Activated CD4-positive, alpha-beta T cell treated with anti-CD3 and anti-CD28 coated beads, Interleukin-2, amount 50 U/mL, for 16 hours (primary cell): Measurements from ENCODE around the gene MROH9.

Experiments
- DNase-seq: peaks from one replicate; pipeline ENCODE4 v3.0.0-alpha.2; 2020

MROH9 gene

DNA sequence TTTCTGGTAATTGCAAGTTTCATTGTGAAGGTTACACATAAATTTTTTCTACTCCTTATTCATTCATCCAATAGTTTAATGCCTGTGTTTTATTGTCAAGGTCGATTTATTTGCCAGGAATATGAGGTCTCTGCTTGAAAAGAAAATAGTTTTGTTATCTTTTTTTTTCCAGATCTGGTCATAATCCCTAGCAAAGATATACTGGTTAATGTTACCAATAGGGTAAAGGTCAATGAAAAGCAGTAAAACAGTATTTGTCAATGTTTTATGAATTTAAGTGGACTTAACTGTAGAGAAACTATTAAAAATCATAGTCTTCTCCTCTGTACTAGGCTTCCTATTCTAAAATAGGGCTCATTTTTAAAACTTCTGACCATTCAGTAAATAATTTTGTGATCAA, 147.3 kb downstream of the MROH9 start:
- no peak for DNase-seq

DNA sequence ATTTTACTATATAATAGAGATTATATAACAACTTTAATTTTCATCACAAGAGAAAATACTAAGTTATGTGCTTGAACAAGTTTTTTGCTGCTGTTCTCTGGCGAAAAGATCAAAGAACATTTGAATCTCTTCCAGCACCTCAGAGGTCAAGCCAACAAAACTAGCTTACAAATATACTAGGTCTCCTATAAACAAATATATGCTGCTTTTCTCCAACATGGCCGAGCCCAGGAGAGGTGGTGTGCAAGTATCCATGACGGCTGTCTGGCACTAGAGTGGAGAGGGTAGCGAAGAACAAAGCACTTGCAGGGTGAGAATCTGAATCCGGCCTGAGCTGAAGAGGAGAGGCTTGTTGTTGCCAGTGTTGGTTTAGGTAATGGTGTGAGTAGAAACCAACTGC, 147.9 kb downstream of the MROH9 start:
- no peak for DNase-seq

GRCh38 chr1:171084091-171084490, 148.8 kb downstream of the MROH9 start:
- no peak for DNase-seq

- DNase-seq: no peak
Observed at GRCh38 chr1:171084870-171085269, 149.5 kb downstream of the MROH9 start.

GRCh38 chr1:171087896-171088295, 152.6 kb downstream of the MROH9 start:
- DNase-seq: no peak

DNA sequence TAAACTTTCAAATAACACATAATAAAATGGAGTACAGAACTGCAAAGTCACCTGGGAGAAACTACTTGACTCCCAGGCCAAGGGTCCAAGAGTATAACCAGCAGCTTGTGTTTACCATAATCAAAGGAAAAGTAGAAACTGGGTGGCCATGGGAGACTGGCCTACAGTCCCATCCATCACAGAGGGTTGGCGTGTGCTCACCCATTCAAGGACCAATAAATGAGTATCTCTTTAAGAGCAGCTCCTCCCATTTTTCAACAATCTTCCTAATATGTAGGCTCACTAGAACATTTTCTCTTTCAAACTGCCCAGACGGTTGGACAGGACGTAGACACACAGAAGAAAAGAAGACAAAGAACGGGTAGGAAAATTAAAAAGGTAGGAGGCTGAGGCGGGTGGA, 155.3 kb downstream of the MROH9 start, which contains the start of gene FMO3:
Gene FMO3, plus strand, starts transcription at position 302 of the 400 bp plus-strand sequence. CDS start 1,754 bp downstream, outside the sequence.
- no peak for DNase-seq

DNA sequence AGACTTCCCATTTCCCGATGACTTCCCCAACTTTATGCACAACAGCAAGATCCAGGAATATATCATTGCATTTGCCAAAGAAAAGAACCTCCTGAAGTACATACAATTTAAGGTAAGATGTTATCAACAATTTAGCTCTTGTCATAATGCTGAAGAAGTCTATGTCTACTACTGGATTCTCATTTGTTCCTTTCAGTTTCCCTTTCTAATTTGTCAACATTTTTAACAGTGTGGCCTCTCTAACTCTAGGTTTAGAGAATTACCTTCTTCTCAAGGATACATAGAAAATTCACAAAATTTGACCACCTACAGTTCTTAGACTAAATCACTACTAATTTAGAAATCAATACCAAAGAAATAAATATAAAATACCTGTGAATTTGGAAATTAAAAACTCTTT, 168.5 kb downstream of the MROH9 start:
- DNase-seq: no peak

DNA sequence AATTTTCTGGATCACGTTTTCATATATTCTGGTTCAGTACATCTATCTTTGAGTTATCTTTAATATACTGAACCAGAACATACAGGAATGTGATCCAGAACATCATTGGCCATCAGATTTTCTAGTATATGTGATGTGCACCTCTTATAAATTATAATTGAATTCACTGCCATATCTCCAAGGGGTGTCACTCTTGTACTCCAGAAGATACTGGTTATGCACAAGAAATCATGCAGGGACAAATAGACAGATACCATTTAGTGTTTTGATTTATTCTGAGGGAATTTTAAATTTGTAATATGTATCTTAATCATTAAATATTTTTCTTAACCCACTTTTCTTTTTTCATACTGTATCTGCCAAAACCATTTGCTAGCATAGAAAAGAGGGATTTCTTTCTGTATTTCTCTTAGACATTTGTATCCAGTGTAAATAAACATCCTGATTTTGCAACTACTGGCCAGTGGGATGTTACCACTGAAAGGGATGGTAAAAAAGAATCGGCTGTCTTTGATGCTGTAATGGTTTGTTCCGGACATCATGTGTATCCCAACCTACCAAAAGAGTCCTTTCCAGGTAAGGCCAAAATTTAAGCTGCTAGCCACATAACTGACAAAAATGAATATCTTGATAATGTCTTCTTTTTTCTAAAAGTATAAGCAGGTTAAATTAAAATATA, 172.1 kb downstream of the MROH9 start:
- DNase-seq: no peak

GRCh38 chr1:171107969-171108368, 172.6 kb downstream of the MROH9 start:
- DNase-seq: no peak

DNA sequence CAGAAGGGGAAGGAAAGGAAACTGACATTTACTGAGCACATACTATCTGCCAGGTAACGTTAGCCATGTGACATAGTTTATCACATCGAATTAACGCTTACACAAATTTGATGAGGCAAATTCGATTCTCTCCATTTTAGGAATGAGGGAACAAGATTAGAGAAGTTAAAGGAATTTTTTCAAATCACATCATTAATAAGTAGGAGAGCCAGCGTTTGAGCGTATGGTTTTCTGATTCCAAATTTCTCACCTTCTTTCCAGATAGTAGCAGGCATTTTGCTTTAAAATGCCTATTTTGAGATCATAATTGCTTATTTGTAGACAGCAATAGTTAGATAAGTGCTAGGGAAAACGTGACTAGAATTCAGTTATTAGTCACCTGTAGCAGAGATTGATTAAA, 174.6 kb downstream of the MROH9 start:
- no peak for DNase-seq

DNA sequence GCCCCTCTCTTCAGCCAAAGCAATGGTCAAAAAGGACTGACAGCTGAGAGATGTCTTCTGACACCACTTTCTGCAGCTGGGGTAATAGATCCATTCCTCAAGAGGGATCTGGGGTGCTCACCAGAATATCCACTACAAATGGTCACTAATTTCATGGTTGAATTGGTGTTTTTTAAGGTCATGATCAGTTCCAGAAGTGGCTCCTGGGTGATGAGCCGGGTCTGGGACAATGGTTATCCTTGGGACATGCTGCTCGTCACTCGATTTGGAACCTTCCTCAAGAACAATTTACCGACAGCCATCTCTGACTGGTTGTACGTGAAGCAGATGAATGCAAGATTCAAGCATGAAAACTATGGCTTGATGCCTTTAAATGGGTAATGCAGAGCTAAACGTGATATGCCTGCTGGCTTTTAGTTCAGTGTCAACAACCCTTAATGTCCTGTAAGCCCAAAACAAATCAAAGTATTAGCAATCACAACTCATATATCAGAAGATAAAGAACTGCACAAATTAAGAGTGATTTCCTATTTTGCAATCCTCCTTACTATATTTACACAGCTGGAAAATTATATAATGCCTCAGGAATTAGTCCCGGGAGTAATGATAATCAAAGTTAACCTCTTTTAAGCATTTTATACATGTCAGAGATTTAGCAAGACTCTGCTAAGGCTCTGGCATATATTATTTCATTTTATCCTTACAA, 175.4 kb downstream of the MROH9 start:
- DNase-seq: no peak

- DNase-seq: no peak
Observed at GRCh38 chr1:171112119-171112518, 176.8 kb downstream of the MROH9 start.

DNA sequence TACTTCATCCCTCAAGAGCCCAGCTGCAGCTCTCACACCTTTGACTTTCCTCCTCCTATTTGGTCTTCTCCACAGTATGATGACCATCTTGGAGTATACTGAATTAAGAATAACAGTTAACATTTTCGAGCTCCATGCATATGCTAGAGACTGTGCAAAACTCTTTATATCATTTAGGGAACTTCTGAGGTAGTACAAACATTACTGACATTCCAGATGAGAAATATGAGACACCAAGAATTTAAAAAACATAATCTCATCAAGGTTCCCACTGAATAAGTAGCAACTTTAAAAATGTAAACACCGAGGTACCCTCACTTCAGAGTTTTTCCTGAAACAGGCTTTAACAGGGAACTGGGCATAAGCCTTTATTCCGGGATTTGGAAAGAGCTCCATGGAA, 178.0 kb downstream of the MROH9 start:
- no peak for DNase-seq
